Measurements from ENCODE around the gene CLEC2D. TPM values are rescaled to one million over a fixed set of nuclear protein-coding genes. Genes with fewer than 3 reads are reported as not detected.
"Not testable (repeated sequence)": the region's sequence is repeated elsewhere in the genome, so short reads cannot be mapped to it uniquely, and the experiment has no call there.

The CLEC2D gene
- total RNA-seq, 2 experiments from 2014 or later = 277 to 282 TPM

DNA sequence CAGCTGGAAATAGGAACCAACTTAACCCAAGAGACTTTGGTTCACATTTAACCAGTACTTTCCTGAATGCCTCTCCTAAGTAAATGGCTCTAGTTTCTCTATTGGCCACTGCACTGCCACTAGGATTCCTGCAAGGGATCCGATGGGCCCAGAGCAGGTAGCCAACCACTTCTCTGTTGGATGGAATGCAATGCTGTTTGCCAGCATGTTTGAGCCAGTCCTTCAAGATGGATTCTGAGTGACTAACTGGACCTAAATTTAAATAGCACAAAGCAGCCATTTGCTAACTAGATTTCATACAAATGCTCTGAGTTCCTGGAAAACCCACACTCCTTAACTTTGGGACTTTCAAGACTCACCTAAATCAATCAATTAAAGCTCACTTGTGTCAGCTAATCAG lies 9.5 kb upstream of the CLEC2D start:
- H3K27ac Mint-ChIP-seq = no peak overlapping the region
- H3K36me3 Mint-ChIP-seq (ENCODE audit: low read depth) = peaks cover 96% of the 10 kb centered on the region
- no peaks in the 10 kb centered on the region for H3K27me3 Mint-ChIP-seq (ENCODE audit: low read depth)
- ATAC-seq (no peak), DNase-seq (no peak)
- POLR2A ChIA-PET = interaction anchor here (11.5 to 12.1 kb wide), 2 partner anchors 8 to 11 kb away, joined by 161 to 432 read pairs; partner anchors contain the start of gene CLEC2D
- CTCF ChIA-PET = interaction anchor here (1.4 to 1.5 kb wide), 2 partner anchors 9 to 27 kb away, joined by 3 to 6 read pairs; partner anchors contain the start of gene CLEC2D
- H3K4me1 Mint-ChIP-seq (ENCODE audit: low read depth) = peaks cover 92% of the 10 kb centered on the region
- peaks cover 7% of the 10 kb centered on the region for H3K9me3 Mint-ChIP-seq (ENCODE audit: insufficient read depth)
- no peak overlapping the region for H3K4me3 Mint-ChIP-seq

- peak overlapping the region; percentile 82 for H3K27ac Mint-ChIP-seq
- H3K27me3 Mint-ChIP-seq (ENCODE audit: low read depth) = no peaks in the 10 kb centered on the region
- H3K4me1 Mint-ChIP-seq (ENCODE audit: low read depth) = peaks cover 85% of the 10 kb centered on the region
- POLR2A ChIA-PET = interaction anchor here (0.8 to 12.1 kb wide), 6 partner anchors 7 to 99 kb away, joined by 3 to 432 read pairs (median 9); partner anchors contain the start of genes CD69 and CLEC2D
- peaks cover 7% of the 10 kb centered on the region for H3K9me3 Mint-ChIP-seq (ENCODE audit: insufficient read depth)
- H3K4me3 Mint-ChIP-seq = no peak overlapping the region
- DNase-seq (no peak), ATAC-seq (no peak)
- CTCF ChIA-PET = interaction anchor here (0.7 to 1.5 kb wide), 7 partner anchors 11 to 81 kb away, joined by 3 to 6 read pairs (median 4); no protein-coding TSS in a partner anchor
- peaks cover 92% of the 10 kb centered on the region for H3K36me3 Mint-ChIP-seq (ENCODE audit: low read depth)
Observed at GRCh38 chr12:9661720-9662119, 7.8 kb upstream of the CLEC2D start.

GRCh38 chr12:9662488-9662887 lies 7.0 kb upstream of the CLEC2D start:
- peak; percentile 55 for ATAC-seq
- peaks cover 89% of the 10 kb centered on the region for H3K36me3 Mint-ChIP-seq (ENCODE audit: low read depth)
- H3K27ac Mint-ChIP-seq = peak overlapping the region; percentile 82
- H3K9me3 Mint-ChIP-seq (ENCODE audit: insufficient read depth) = peaks cover 7% of the 10 kb centered on the region
- POLR2A ChIA-PET = interaction anchor here (0.6 to 12.1 kb wide), 7 partner anchors 6 to 634 kb away, joined by 3 to 432 read pairs (median 6); partner anchors contain the start of genes CD69 and CLEC2D
- H3K27me3 Mint-ChIP-seq (ENCODE audit: low read depth) = no peaks in the 10 kb centered on the region
- CTCF ChIA-PET = interaction anchor here (0.7 to 1.5 kb wide), 5 partner anchors 29 to 232 kb away, joined by 3 to 4 read pairs (median 4); no protein-coding TSS in a partner anchor
- peaks cover 85% of the 10 kb centered on the region for H3K4me1 Mint-ChIP-seq (ENCODE audit: low read depth)
- H3K4me3 Mint-ChIP-seq = peak overlapping the region; percentile 7
- peak; percentile 29 for DNase-seq

- H3K4me3 Mint-ChIP-seq = peak overlapping the region; percentile 86
- DNase-seq = peak; percentile 29
- no peak for ATAC-seq
- no peaks in the 10 kb centered on the region for H3K27me3 Mint-ChIP-seq (ENCODE audit: low read depth)
- peaks cover 59% of the 10 kb centered on the region for H3K4me1 Mint-ChIP-seq (ENCODE audit: low read depth)
- peak overlapping the region; percentile 97 for H3K27ac Mint-ChIP-seq
- CTCF ChIA-PET = interaction anchor here (1.0 to 3.8 kb wide), 5 partner anchors 12 to 52 kb away, joined by 3 to 25 read pairs (median 7); no protein-coding TSS in a partner anchor
- peaks cover 73% of the 10 kb centered on the region for H3K36me3 Mint-ChIP-seq (ENCODE audit: low read depth)
- POLR2A ChIA-PET = interaction anchor here (0.6 to 12.1 kb wide), 6 partner anchors 10 to 887 kb away, joined by 3 to 432 read pairs (median 88); partner anchors contain the start of genes CD69 and CLEC2B
- H3K9me3 Mint-ChIP-seq (ENCODE audit: insufficient read depth) = no peaks in the 10 kb centered on the region
Observed at GRCh38 chr12:9667403-9668160, 1.9 kb upstream of the CLEC2D start.

DNA sequence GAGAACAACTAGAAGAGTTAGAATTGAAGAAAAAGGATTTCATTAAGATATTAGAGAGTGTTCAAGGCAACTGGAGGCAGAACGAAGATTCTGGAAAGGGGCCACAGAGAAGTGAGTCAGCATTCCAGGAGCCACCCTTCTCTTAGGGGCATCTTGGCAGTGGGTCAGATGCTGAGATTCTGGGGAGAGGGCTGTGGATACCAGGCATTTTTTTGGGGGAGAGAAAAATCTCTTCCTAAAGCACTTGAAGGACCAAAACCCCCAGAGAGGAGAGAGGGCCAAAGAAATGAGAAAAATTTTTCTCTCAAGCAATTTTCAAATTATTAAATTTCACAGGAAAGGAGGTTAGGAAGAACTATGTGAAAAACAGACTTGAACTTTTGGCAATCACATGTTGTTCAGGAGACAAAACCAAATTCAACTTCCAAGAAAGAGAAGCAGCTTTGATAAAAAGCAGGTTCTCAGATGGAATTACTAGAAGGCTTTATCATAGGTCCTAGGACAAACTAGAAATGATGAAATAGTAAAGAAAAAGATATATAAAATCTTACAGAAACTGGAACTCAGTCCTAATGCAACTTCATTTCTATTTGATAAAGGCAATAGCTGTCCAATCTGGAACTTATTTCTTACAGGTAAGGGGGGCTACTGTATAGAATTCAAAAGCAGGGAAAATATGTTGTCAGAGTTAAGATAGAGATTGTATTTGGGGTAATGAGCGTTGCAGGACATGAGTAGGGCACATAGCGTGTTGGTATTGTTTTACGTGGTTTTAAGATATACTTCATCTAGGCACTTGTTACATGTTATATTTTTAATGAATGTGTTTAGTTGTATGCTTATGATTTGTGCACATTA lies 1.1 kb upstream of the CLEC2D start:
- POLR2A ChIA-PET = interaction anchor here (0.7 to 12.1 kb wide), 14 partner anchors 9 to 891 kb away, joined by 3 to 432 read pairs (median 10); partner anchors contain the start of genes CD69 and CLEC2B
- ATAC-seq = no peak
- H3K27ac Mint-ChIP-seq = peak overlapping the region; percentile 97
- H3K4me1 Mint-ChIP-seq (ENCODE audit: low read depth) = peaks cover 58% of the 10 kb centered on the region
- no peaks in the 10 kb centered on the region for H3K9me3 Mint-ChIP-seq (ENCODE audit: insufficient read depth)
- DNase-seq = peak; percentile 26
- peaks cover 73% of the 10 kb centered on the region for H3K36me3 Mint-ChIP-seq (ENCODE audit: low read depth)
- CTCF ChIA-PET = interaction anchor here (0.9 to 3.2 kb wide), 9 partner anchors 8 to 53 kb away, joined by 3 to 18 read pairs (median 6); no protein-coding TSS in a partner anchor
- H3K27me3 Mint-ChIP-seq (ENCODE audit: low read depth) = no peaks in the 10 kb centered on the region
- H3K4me3 Mint-ChIP-seq = peak overlapping the region; percentile 86

- DNase-seq (no peak), ATAC-seq (no peak)
- POLR2A ChIA-PET = interaction anchor here (0.6 to 12.1 kb wide), 26 partner anchors 8 to 890 kb away, joined by 3 to 432 read pairs (median 6); partner anchors contain the start of genes CD69, CLEC2B and KLRB1
- H3K4me3 Mint-ChIP-seq = peak overlapping the region; percentile 86
- CTCF ChIA-PET = interaction anchor here (0.9 to 3.2 kb wide), 11 partner anchors 8 to 127 kb away, joined by 3 to 18 read pairs (median 6); partner anchors contain the start of gene CD69
- no peaks in the 10 kb centered on the region for H3K9me3 Mint-ChIP-seq (ENCODE audit: insufficient read depth)
- H3K27ac Mint-ChIP-seq = peak overlapping the region; percentile 97
- peaks cover 60% of the 10 kb centered on the region for H3K4me1 Mint-ChIP-seq (ENCODE audit: low read depth)
- no peaks in the 10 kb centered on the region for H3K27me3 Mint-ChIP-seq (ENCODE audit: low read depth)
- peaks cover 75% of the 10 kb centered on the region for H3K36me3 Mint-ChIP-seq (ENCODE audit: low read depth)
Observed at GRCh38 chr12:9669019-9669326, 540 bp upstream of the CLEC2D start.

- H3K9me3 Mint-ChIP-seq (ENCODE audit: insufficient read depth); DNase-seq; H3K27me3 Mint-ChIP-seq (ENCODE audit: low read depth); ATAC-seq: not testable (repeated sequence)
- Mint-ChIP-seq H3K27ac (peak overlapping the region; percentile 97), H3K4me3 (peak overlapping the region; percentile 86), H3K36me3 (ENCODE audit: low read depth) (peaks cover 79% of the 10 kb centered on the region), H3K4me1 (ENCODE audit: low read depth) (peaks cover 58% of the 10 kb centered on the region)
- ChIA-PET CTCF (interaction anchor here (0.9 to 2.7 kb wide), 6 partner anchors 9 to 70 kb away, joined by 3 to 18 read pairs (median 4); no protein-coding TSS in a partner anchor), POLR2A (interaction anchor here (0.6 to 6.5 kb wide), 10 partner anchors 11 to 713 kb away, joined by 3 to 169 read pairs (median 8); partner anchors contain the start of genes CD69 and CLEC2B)
Observed at GRCh38 chr12:9672340-9672739, 2.8 kb downstream of the CLEC2D start.

DNA sequence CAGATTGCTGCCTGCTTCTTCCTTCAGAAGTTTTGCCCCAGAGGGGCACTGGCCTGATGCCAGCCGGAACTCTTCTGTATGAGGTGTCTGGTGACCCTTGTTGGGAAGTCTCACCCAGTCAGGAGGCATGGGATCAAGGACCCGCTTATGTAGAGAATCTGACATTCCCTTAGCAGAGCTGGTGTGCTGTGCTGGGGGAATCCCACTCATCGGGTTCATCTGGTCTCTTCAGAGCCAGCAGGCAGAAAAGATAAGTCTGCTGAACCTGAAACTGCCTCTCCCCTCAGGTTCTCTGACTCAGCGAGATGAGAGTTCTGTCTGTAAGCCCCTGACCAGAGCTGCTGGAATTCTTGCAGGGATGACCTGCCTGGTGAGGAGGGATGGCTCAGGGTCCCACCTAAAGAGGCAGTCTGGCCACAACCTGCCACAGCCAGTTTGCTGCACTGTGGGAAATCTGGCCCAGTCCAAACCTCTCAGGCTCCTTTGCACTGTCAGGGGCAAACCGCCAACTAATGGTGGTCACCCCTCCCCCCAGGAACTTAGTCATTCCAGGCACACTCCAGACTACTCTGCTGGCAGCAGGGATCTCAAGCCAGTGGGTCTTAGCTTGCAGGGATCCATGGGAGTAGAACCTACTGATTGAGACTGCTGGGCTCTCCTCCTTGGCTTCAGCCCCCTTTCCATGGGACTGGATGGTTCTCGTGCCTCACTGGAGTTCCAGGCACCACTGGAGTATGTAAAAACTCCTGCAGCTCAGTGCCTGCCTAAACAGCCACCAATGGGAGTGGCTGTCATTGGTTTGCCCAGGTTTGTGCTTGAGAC lies 4.1 kb downstream of the CLEC2D start:
- ChIA-PET CTCF (interaction anchor here (0.7 to 5.3 kb wide), 9 partner anchors 8 to 71 kb away, joined by 3 to 25 read pairs (median 5); no protein-coding TSS in a partner anchor), POLR2A (interaction anchor here (0.8 to 6.5 kb wide), 21 partner anchors 9 to 194 kb away, joined by 3 to 169 read pairs (median 5); partner anchors contain the start of genes CD69 and CLEC2B)
- Mint-ChIP-seq H3K36me3 (ENCODE audit: low read depth) (peaks cover 84% of the 10 kb centered on the region), H3K27ac (peak overlapping the region; percentile 97), H3K4me3 (peak overlapping the region; percentile 86), H3K27me3 (ENCODE audit: low read depth) (no peaks in the 10 kb centered on the region), H3K9me3 (ENCODE audit: insufficient read depth) (peaks cover 4% of the 10 kb centered on the region), H3K4me1 (ENCODE audit: low read depth) (peaks cover 56% of the 10 kb centered on the region)
- ATAC-seq (peak; percentile 29), DNase-seq (peak; percentile 81)

DNA sequence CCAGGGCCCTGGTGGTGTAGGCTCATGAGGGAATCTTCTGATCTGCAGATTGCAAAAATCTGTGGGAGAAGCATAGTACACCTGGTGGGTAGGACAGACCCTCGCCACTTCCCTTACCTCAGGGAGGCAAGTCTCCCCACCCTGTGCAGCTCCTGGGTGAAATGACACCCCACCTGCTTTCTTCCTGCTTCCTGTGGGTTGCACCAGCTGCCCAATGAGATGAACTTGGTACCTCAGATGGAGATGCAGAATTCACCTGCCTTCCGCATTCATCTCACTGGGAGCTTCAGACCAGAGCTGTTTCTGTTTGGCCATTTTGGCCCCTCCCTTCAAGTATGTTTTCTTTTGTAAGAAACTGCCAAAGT lies 4.7 kb downstream of the CLEC2D start:
- peak; percentile 83 for DNase-seq
- Mint-ChIP-seq H3K27ac (peak overlapping the region; percentile 97), H3K4me1 (ENCODE audit: low read depth) (peaks cover 56% of the 10 kb centered on the region), H3K4me3 (peak overlapping the region; percentile 86), H3K9me3 (ENCODE audit: insufficient read depth) (peaks cover 4% of the 10 kb centered on the region), H3K36me3 (ENCODE audit: low read depth) (peaks cover 87% of the 10 kb centered on the region), H3K27me3 (ENCODE audit: low read depth) (no peaks in the 10 kb centered on the region)
- ATAC-seq = peak; percentile 44
- ChIA-PET POLR2A (interaction anchor here (0.7 to 6.5 kb wide), 21 partner anchors 9 to 194 kb away, joined by 3 to 169 read pairs (median 5); partner anchors contain the start of genes CD69 and CLEC2B), CTCF (interaction anchor here (0.7 to 5.3 kb wide), 5 partner anchors 16 to 71 kb away, joined by 3 to 25 read pairs (median 6); no protein-coding TSS in a partner anchor)

- H3K36me3 Mint-ChIP-seq (ENCODE audit: low read depth) = peaks cover 90% of the 10 kb centered on the region
- H3K27me3 Mint-ChIP-seq (ENCODE audit: low read depth); ATAC-seq; DNase-seq; H3K4me3 Mint-ChIP-seq: not testable (repeated sequence)
- POLR2A ChIA-PET = interaction anchor here (1.2 to 3.7 kb wide), 5 partner anchors 9 to 44 kb away, joined by 3 to 18 read pairs (median 6); partner anchors contain the start of gene CLEC2D
- peaks cover 42% of the 10 kb centered on the region for H3K9me3 Mint-ChIP-seq (ENCODE audit: insufficient read depth)
- CTCF ChIA-PET = interaction anchor here (0.8 to 2.2 kb wide), 6 partner anchors 8 to 60 kb away, joined by 3 to 5 read pairs (median 3); no protein-coding TSS in a partner anchor
- peaks cover 77% of the 10 kb centered on the region for H3K4me1 Mint-ChIP-seq (ENCODE audit: low read depth)
- H3K27ac Mint-ChIP-seq = peak overlapping the region; percentile 22
Observed at GRCh38 chr12:9682508-9682907, 13.0 kb downstream of the CLEC2D start.
